GM19043 (cell line): ENCODE results near the gene CDC42EP4.

Experiments
- ATAC-seq: cut with Tn5 transposase; IDR thresholded peaks from one replicate; pipeline ENCODE4 v1.9.1; 2021; ENCODE audit warnings: low read depth; ENCODE audit not compliant: unreplicated experiment

CDC42EP4 gene

GRCh38 chr17:73261952-73262675 is 49.7 kb downstream of the CDC42EP4 start:
- no peak for ATAC-seq

GRCh38 chr17:73261617-73261951 is 50.2 kb downstream of the CDC42EP4 start, which contains the start of gene CPSF4L:
TSS of gene CPSF4L (minus strand) at chr17:73261880. CDS start at chr17:73261818, 62 bp downstream.
- no peak for ATAC-seq

DNA sequence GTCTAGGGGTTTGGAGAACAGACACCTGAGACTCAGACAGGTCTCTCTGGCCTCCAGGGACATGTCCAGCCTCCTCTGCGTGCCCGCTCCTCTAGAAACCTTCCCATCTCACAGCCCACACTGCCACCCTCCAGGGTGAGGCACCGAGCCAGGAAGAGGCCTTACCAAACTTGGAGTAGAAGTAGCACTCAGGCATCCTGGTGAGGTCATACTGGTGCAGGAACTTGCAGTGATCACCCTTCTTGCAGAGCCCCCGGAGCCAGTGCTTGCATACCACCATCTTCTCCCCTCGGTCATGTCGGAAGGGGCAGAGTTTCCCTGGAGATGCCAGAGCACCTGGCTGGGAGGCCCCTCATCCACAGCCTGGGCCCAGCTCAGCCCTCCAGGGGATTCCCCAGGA is 54.3 kb downstream of the CDC42EP4 start:
- no peak for ATAC-seq

- no peak for ATAC-seq
These were observed 55.6 kb downstream of the CDC42EP4 start for GRCh38 chr17:73256220-73256619.

DNA sequence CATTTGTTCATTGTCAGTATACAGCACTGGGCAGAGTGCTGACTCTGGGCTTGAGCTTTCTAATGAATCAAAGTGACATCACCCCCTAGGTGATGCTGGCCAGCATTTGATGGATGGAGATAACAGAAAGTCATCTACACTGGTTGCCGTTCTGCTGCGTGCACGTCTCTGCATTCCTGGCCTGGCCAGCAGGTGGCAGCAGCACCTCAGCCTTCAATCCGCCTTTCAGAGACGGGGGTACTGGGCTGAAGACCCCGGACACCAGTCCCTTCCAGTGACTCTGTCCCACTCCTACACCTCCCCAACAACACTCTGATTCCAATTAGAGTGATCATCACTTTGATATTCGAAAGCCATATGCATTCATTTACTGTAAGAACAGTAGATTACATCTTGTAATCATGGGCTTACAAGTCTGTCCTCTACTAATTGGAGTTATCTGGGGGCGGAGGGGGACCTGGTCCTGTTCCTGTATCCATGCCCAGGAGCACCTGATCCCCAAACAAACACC is 56.1 kb downstream of the CDC42EP4 start:
- ATAC-seq: no peak

- ATAC-seq: no peak
These were observed 59.9 kb downstream of the CDC42EP4 start for GRCh38 chr17:73251871-73252270.

GRCh38 chr17:73250851-73251640 is 60.8 kb downstream of the CDC42EP4 start:
- ATAC-seq: no peak

GRCh38 chr17:73249700-73250099 is 62.1 kb downstream of the CDC42EP4 start:
- ATAC-seq: no peak

GRCh38 chr17:73248532-73248931 is 63.3 kb downstream of the CDC42EP4 start:
- no peak for ATAC-seq

GRCh38 chr17:73247726-73248125 is 64.1 kb downstream of the CDC42EP4 start:
- ATAC-seq: no peak

DNA sequence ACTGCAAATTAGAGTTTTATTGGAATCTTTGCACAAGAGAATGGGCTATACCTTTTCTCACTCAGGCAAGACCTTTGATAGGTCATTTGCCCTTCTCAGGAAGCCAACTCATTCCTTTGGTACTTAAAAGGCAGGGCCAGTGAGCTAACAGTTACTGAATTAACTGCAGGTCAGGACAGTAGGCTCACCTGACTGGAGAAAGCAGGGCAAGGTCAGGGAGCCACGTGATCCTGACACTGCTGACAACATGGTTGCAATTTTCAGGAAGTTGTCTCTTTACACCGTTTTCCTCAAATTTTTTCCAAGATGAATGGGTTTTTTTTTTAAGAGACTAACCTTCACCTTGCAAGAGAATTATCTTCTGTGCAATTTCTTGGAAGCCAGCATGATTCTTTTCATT is 71.2 kb downstream of the CDC42EP4 start:
- ATAC-seq: no peak

GRCh38 chr17:73237714-73238113 is 74.1 kb downstream of the CDC42EP4 start:
- ATAC-seq: no peak

DNA sequence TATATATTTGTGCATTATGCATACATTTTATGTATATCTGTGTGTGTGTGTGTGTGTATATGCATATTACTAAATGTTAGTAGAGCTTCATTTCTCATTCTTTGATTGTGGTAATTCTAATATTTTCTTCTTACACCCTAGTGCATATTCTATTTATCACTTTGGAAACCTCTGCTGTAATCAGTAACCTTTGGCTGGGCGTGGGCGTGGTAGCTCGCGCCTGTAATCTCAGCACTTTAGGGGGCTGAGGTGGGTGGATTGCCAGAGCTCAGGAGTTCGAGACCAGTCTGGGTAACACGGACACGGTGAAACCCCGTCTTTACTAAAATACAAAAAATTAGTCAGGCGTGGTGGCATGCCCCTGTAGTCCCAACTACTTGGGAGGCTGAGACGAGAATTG is 77.1 kb downstream of the CDC42EP4 start:
- ATAC-seq: no peak
